IMR-90 (cell line): ENCODE data around the gene PHACTR3. TPM values are rescaled to one million over a fixed set of nuclear protein-coding genes. Genes with fewer than 3 reads are reported as not detected.

Experiments used
- ATAC-seq: fragments of 200-7000 bp; cut with Tn5 transposase; 2 replicates; pipeline ENCODE4 v1.9.1; 2020; ENCODE audit warnings: low read depth, mild to moderate bottlenecking, moderate library complexity
- BruUV-seq: library from RNA; stranded (reverse); fragments of 400-500 nt; replicated peaks from 2 replicates; lab custom pipeline; 2021; lab: Mats Ljungman, UMichigan
- CTCF ChIA-PET: fragments of 300-600 bp; formaldehyde crosslinking; extraction: SDS; loops from one replicate; lab custom pipeline; 2021; ENCODE audit warnings: antibody characterized with exemption; lab: Yijun Ruan, JAX
- POLR2A ChIA-PET: fragments of 300-600 bp; sonication (Branson Sonifier 250); formaldehyde crosslinking; loops from one replicate; lab custom pipeline; 2022; ENCODE audit warnings: antibody characterized with exemption; ENCODE audit not compliant: unreplicated experiment; lab: Charles Lee
- DNase-seq: peaks from one replicate; pipeline ENCODE4 v3.0.0; 2013
- H2AFZ ChIP-seq: replicated peaks from 2 replicates; pipeline ENCODE3; 2013; ENCODE audit warnings: low read length, mild to moderate bottlenecking; ENCODE audit not compliant: poor library complexity
- H2AK5ac ChIP-seq: 2 replicates; pipeline ENCODE4 v1.6.1; 2013; ENCODE audit warnings: low read depth, low read length, inconsistent platforms
- H2AK9ac ChIP-seq: replicated peaks from 2 replicates; pipeline ENCODE3; 2013; ENCODE audit warnings: mild to moderate bottlenecking, low read depth, low read length, moderate library complexity; ENCODE audit not compliant: poor library complexity
- H2BK120ac ChIP-seq: 2 replicates; pipeline ENCODE4 v1.6.1; 2013; ENCODE audit warnings: low read depth, low read length, inconsistent platforms
- H2BK15ac ChIP-seq: 3 replicates; pipeline ENCODE4 v1.6.1; 2013; ENCODE audit warnings: low read depth, low read length, inconsistent platforms
- H2BK20ac ChIP-seq: 2 replicates; pipeline ENCODE4 v1.6.1; 2013; ENCODE audit warnings: low read depth, mild to moderate bottlenecking, inconsistent platforms, low read length, moderate library complexity
- H2BK5ac ChIP-seq: 2 replicates; pipeline ENCODE4 v1.6.1; 2013; ENCODE audit warnings: mild to moderate bottlenecking, low read depth, low read length, inconsistent platforms; ENCODE audit not compliant: poor library complexity, severe bottlenecking
- H3K14ac ChIP-seq: replicated peaks from 2 replicates; pipeline ENCODE4 v1.6.1; 2013; ENCODE audit warnings: low read depth, low read length, inconsistent platforms
- H3K18ac ChIP-seq: 2 replicates; pipeline ENCODE4 v1.6.1; 2013; ENCODE audit warnings: low read depth, low read length, control low read depth
- H3K23ac ChIP-seq: 2 replicates; pipeline ENCODE4 v1.6.1; 2013; ENCODE audit warnings: low read depth, low read length, inconsistent platforms
- H3K27ac ChIP-seq: 2 replicates; pipeline ENCODE4 v1.5.1; 2013; ENCODE audit warnings: mild to moderate bottlenecking, control low read depth, low read length; ENCODE audit not compliant: insufficient read depth
- H3K27me3 ChIP-seq: 2 replicates; pipeline ENCODE4 v1.6.1; 2013; ENCODE audit warnings: low read length; ENCODE audit not compliant: control insufficient read depth, insufficient read depth
- H3K36me3 ChIP-seq: 2 replicates; pipeline ENCODE4 v1.6.1; 2013; ENCODE audit warnings: low read length, mixed read lengths; ENCODE audit not compliant: control insufficient read depth, insufficient read depth
- H3K4ac ChIP-seq: 2 replicates; pipeline ENCODE4 v1.6.1; 2013; ENCODE audit warnings: low read depth, low read length, inconsistent platforms
- H3K4me1 ChIP-seq: 2 replicates; pipeline ENCODE4 v1.6.1; 2013; ENCODE audit warnings: low read length, mixed read lengths; ENCODE audit not compliant: control insufficient read depth, insufficient read depth
- H3K4me2 ChIP-seq: 2 replicates; pipeline ENCODE4 v1.6.1; 2013; ENCODE audit warnings: low read depth, mild to moderate bottlenecking, control low read depth, low read length, moderate library complexity
- H3K4me3 ChIP-seq: 2 replicates; pipeline ENCODE4 v1.5.1; 2013; ENCODE audit warnings: low read depth, mild to moderate bottlenecking, control low read depth, low read length, moderate library complexity; ENCODE audit not compliant: insufficient read depth
- H3K56ac ChIP-seq: 2 replicates; pipeline ENCODE4 v1.6.1; 2013; ENCODE audit warnings: low read length, inconsistent platforms; ENCODE audit not compliant: insufficient read depth; ENCODE audit errors: extremely low read depth
- H3K79me1 ChIP-seq, 2 experiments: 2 replicates each; pipeline ENCODE4 v1.6.1; 2013; ENCODE audit warnings: low read length in 2 of 2, inconsistent platforms in 1 of 2, low read depth in 1 of 2
- H3K9ac ChIP-seq: 2 replicates; pipeline ENCODE4 v1.6.1; 2013; ENCODE audit warnings: low read depth, low read length, control low read depth
- H3K9me1 ChIP-seq: 2 replicates; pipeline ENCODE4 v1.6.1; 2013; ENCODE audit warnings: low read length, inconsistent platforms; ENCODE audit not compliant: insufficient read depth
- H3K9me3 ChIP-seq: 2 replicates; pipeline ENCODE4 v1.6.1; 2013; ENCODE audit warnings: low read length; ENCODE audit not compliant: control insufficient read depth, insufficient read depth
- H4K20me1 ChIP-seq: 2 replicates; pipeline ENCODE4 v1.6.1; 2013; ENCODE audit warnings: low read length, inconsistent platforms; ENCODE audit not compliant: insufficient read depth
- H4K5ac ChIP-seq: 2 replicates; pipeline ENCODE4 v1.6.1; 2013; ENCODE audit warnings: mild to moderate bottlenecking, low read depth, low read length, control low read depth
- H4K8ac ChIP-seq, 2 experiments: 2 replicates each; pipeline ENCODE4 v1.6.1; 2013; ENCODE audit warnings: low read depth in 2 of 2, low read length in 2 of 2, control low read depth in 1 of 2, inconsistent platforms in 1 of 2
- H4K91ac ChIP-seq: 2 replicates; pipeline ENCODE4 v1.6.1; 2013; ENCODE audit warnings: low read depth, low read length, inconsistent platforms; ENCODE audit not compliant: insufficient read depth
- FOS ChIP-seq: fragments of 150-350 bp; IDR thresholded peaks from 2 replicates; pipeline ENCODE4 v1.6.1; 2016; ENCODE audit warnings: low read depth, low read length
- MAFK ChIP-seq: IDR thresholded peaks from 2 replicates; pipeline ENCODE4 v1.6.1; 2012; ENCODE audit warnings: low read depth, low read length, improper control_type of control experiment
- MXI1 ChIP-seq: IDR thresholded peaks from 2 replicates; pipeline ENCODE4 v1.6.1; 2012; ENCODE audit warnings: low read depth, mild to moderate bottlenecking, low read length, moderate library complexity, borderline replicate concordance
- POLR2A ChIP-seq: IDR thresholded peaks from 2 replicates; pipeline ENCODE4 v1.6.1; 2012; ENCODE audit warnings: mild to moderate bottlenecking, low read depth, low read length
- RAD21 ChIP-seq: IDR thresholded peaks from 2 replicates; pipeline ENCODE4 v1.6.1; 2012; ENCODE audit warnings: low read length, improper control_type of control experiment
- WGBS, 2 experiments: methylation state at CpG; one replicate each; pipeline versions ENCODE4 v1.1.5 to v1.1.7; 2013; ENCODE audit warnings: missing lambda C conversion rate in 2 of 2; ENCODE audit not compliant: insufficient read length in 1 of 2; ENCODE audit errors: extremely low coverage in 2 of 2; 5-methylcytosine and 5-hydroxymethylcytosine counted together
- dilution Hi-C: fragments of 300-500 bp; cut with HindIII; formaldehyde crosslinking; loops from one replicate; pipeline ENCODE4 v1.14.3; 2018; ENCODE audit warnings: low sequenced_read_pairs; ENCODE audit not compliant: unreplicated experiment
- in situ Hi-C: fragments of 300-500 bp; cut with MboI; formaldehyde crosslinking; loops from 3 replicates; pipeline ENCODE4 v1.14.3; 2019; ENCODE audit warnings: low sequenced_read_pairs, inconsistent platforms, mixed read lengths
- intact Hi-C: fragments of 100-400 bp; cut with micrococcal nuclease; formaldehyde crosslinking; loops from 2 replicates; pipeline ENCODE4 v1.10.0; 2022
- polyA plus RNA-seq, 3 experiments: library from polyadenylated mRNA; depleted of rRNA; stranded (reverse); fragments of >200 nt; gene quantifications; 2 replicates each; pipeline ENCODE4 v1.2.3, GENCODE V29; 2012; ENCODE audit warnings: low replicate concordance in 1 of 3
- total RNA-seq: library from RNA; depleted of rRNA; stranded (reverse); fragments of >200 nt; gene quantifications from 2 replicates; pipeline ENCODE4 v1.2.3, GENCODE V29; 2012

Gene PHACTR3
- total and polyA plus RNA-seq, 2 of the 4 experiments (the other 2 are of a cell fraction): not detected

GRCh38 chr20:59817406-59817805, 213.1 kb downstream of the PHACTR3 start:
- Histone ChIP-seq H3K18ac (no peak overlapping the region), H3K27ac (no peak overlapping the region), H2BK5ac (no peak overlapping the region), H3K14ac (no peak overlapping the region), H3K9me1 (no peaks in the 10 kb centered on the region), H3K56ac (no peak overlapping the region), H2BK120ac (no peak overlapping the region), H4K8ac (no peak overlapping the region), H2AK9ac (no peak overlapping the region), H3K4me3 (no peak overlapping the region), H3K79me1 (no peaks in the 10 kb centered on the region), H2AK5ac (no peak overlapping the region), H4K91ac (no peak overlapping the region), H3K4me2 (no peak overlapping the region), H3K9me3 (peaks cover 11% of the 10 kb centered on the region; the same call in 1 of the 2 replicates), H2AFZ (no peak overlapping the region), H3K4me1 (no peaks in the 10 kb centered on the region), H4K5ac (no peak overlapping the region), H2BK20ac (no peak overlapping the region), H4K20me1 (no peaks in the 10 kb centered on the region), H3K36me3 (no peaks in the 10 kb centered on the region), H3K23ac (no peak overlapping the region), H3K4ac (no peak overlapping the region), H3K27me3 (no peaks in the 10 kb centered on the region), H2BK15ac (no peak overlapping the region), H3K9ac (no peak overlapping the region)
- in situ Hi-C loops: no loop called here
- CTCF ChIA-PET: no interaction called here
- dilution Hi-C loops: no loop called here
- WGBS, 2 experiments: no CpG with 5 or more reads among the region's 4 CpGs
- no peak for ATAC-seq
- intact Hi-C loops: no loop called here
- POLR2A ChIA-PET: no interaction called here
- TF ChIP-seq RAD21 (no peak), FOS (no peak), MXI1 (no peak), MAFK (no peak), POLR2A (no peak)
- DNase-seq: no peak
- BruUV-seq: no TSS peak
